Stimulated activated CD8-positive, alpha-beta memory T cell treated with anti-CD3 and anti-CD28 coated beads, Interleukin-4, amount 100 ng/mL, for 48 hours (primary cell): ENCODE results near the gene GALNTL6.
"Not testable (repeated sequence)": the region's sequence is repeated elsewhere in the genome, so short reads cannot be mapped to it uniquely, and the experiment has no call there.

ENCODE experiments used
- DNase-seq: peaks from one replicate; pipeline ENCODE4 v3.0.0-alpha.2; 2020

Gene GALNTL6

GRCh38 chr4:173001571-173001970, 1188.4 kb downstream of the GALNTL6 start:
- DNase-seq = no peak

GRCh38 chr4:173002830-173003561, 1189.8 kb downstream of the GALNTL6 start:
- DNase-seq = no peak

GRCh38 chr4:173005912-173006633, 1192.9 kb downstream of the GALNTL6 start:
- DNase-seq = no peak

- no peak for DNase-seq
These were observed 1195.2 kb downstream of the GALNTL6 start for GRCh38 chr4:173008436-173008835.

GRCh38 chr4:173009129-173009823, 1196.1 kb downstream of the GALNTL6 start:
- DNase-seq = no peak

GRCh38 chr4:173012608-173013007, 1199.4 kb downstream of the GALNTL6 start:
- no peak for DNase-seq

- peak; percentile 71 for DNase-seq
These were observed 1200.2 kb downstream of the GALNTL6 start for GRCh38 chr4:173013232-173013930.

GRCh38 chr4:173014113-173014558, 1200.9 kb downstream of the GALNTL6 start:
- no peak for DNase-seq

GRCh38 chr4:173014836-173015235, 1201.6 kb downstream of the GALNTL6 start:
- DNase-seq = no peak

- DNase-seq = no peak
These were observed 1204.6 kb downstream of the GALNTL6 start for GRCh38 chr4:173017802-173018201.

- no peak for DNase-seq
These were observed 1205.2 kb downstream of the GALNTL6 start for GRCh38 chr4:173018446-173018845.

GRCh38 chr4:173019664-173020063, 1206.5 kb downstream of the GALNTL6 start:
- no peak for DNase-seq

- DNase-seq = not testable (repeated sequence)
These were observed 1208.8 kb downstream of the GALNTL6 start for GRCh38 chr4:173021746-173022573.

- DNase-seq = no peak
These were observed 1211.0 kb downstream of the GALNTL6 start for GRCh38 chr4:173024203-173024602.

- DNase-seq = no peak
These were observed 1211.9 kb downstream of the GALNTL6 start for GRCh38 chr4:173025131-173025530.

GRCh38 chr4:173037242-173037641, 1224.0 kb downstream of the GALNTL6 start:
- DNase-seq = no peak

- no peak for DNase-seq
These were observed 1225.1 kb downstream of the GALNTL6 start for GRCh38 chr4:173038192-173038896.

GRCh38 chr4:173039617-173040577, 1226.7 kb downstream of the GALNTL6 start:
- DNase-seq = no peak

- no peak for DNase-seq
These were observed 1228.3 kb downstream of the GALNTL6 start for GRCh38 chr4:173041482-173041881.

GRCh38 chr4:173042139-173042538, 1228.9 kb downstream of the GALNTL6 start:
- DNase-seq = not testable (repeated sequence)
